ENCODE data around the gene GOLGA6A.

GOLGA6A gene

GRCh38 chr15:74035121-74036017 lies 47.0 kb downstream of the GOLGA6A start:
- no peak for DNase-seq

GRCh38 chr15:74034206-74034755 lies 48.1 kb downstream of the GOLGA6A start:
- DNase-seq = no peak

- DNase-seq = no peak
Measured at GRCh38 chr15:74032606-74033561, 49.5 kb downstream of the GOLGA6A start.

GRCh38 chr15:74032046-74032445 lies 50.3 kb downstream of the GOLGA6A start:
- no peak for DNase-seq

GRCh38 chr15:74028646-74029045 lies 53.7 kb downstream of the GOLGA6A start:
- no peak for DNase-seq

GRCh38 chr15:74027688-74028087 lies 54.7 kb downstream of the GOLGA6A start:
- DNase-seq = no peak

- DNase-seq = no peak
Measured at GRCh38 chr15:74025436-74025835, 56.9 kb downstream of the GOLGA6A start.

- DNase-seq = no peak
Measured at GRCh38 chr15:74024687-74025086, 57.7 kb downstream of the GOLGA6A start.

- DNase-seq = no peak
Measured at GRCh38 chr15:74022706-74023470, 59.5 kb downstream of the GOLGA6A start.
